Stimulated activated CD4-positive, alpha-beta T cell treated with anti-CD3 and anti-CD28 coated beads, Interleukin-12 subunit alpha, Interleukin-12 subunit beta, amount 100 ng/mL, for 48 hours (primary cell): Measurements from ENCODE around the gene KLHL29.

ENCODE experiments used
- DNase-seq, 3 donors: peaks; one replicate each; pipeline ENCODE4 v3.0.0-alpha.2; 2020; ENCODE audit warnings: low read depth in 2 of 3, low spot score in 1 of 3

KLHL29 gene

DNA sequence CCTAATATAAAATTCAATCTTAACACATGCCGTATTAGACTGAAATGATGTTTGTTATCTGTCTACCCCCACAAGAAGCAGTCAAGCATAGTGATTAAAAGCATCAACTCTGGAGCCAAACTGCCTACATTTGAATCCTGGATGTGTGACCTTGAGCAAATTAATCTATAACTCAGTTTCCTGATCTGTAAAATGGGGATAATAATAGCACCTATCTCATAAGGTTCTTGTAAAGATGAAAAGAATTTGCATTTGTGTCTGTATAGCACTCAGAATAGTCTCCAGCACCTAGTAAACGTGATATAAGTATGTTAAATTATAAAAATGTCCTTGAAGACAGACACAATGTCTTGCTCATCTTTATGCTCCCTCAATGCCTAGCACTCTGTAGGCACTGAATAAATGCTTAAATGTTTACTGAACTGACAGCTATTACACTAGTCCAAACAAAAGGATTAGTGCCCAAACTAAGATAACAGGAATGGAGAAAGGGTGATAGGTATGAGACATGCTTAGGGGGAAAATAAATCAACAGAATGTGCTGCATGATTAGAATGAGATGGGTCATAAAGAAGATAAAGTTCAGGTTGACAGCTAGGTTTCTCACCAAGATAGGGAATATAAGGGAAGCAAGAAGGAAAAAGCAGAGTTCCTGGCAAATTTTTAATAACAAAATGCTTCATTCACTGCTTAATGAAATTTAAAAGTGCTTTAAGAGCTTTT, 361.3 kb downstream of the KLHL29 start:
- DNase-seq: no peak

DNA sequence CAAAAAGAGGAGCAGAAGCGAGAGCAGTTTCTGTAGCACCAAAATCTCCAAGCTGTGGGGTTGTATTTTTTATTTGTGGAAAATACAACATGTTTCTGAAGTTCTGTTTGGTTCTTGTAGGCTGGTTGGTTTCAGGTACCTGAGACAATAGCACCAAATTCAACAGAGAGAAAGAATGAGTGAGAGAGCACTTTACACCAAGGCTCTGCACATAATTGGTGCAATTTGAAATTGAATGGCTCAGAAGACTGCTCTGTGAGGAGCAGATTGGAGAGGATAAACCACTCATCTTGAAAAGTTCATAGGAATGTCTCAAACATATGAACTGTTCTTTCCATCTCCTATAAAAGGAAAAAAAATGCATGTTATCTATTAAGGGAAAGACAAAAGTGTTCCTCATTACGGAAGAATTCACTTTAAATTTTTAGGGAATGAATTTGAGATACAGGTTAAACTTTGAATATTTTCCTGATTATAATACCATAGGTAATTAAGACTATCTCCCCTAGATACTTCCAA, 366.8 kb downstream of the KLHL29 start:
- no peak for DNase-seq

DNA sequence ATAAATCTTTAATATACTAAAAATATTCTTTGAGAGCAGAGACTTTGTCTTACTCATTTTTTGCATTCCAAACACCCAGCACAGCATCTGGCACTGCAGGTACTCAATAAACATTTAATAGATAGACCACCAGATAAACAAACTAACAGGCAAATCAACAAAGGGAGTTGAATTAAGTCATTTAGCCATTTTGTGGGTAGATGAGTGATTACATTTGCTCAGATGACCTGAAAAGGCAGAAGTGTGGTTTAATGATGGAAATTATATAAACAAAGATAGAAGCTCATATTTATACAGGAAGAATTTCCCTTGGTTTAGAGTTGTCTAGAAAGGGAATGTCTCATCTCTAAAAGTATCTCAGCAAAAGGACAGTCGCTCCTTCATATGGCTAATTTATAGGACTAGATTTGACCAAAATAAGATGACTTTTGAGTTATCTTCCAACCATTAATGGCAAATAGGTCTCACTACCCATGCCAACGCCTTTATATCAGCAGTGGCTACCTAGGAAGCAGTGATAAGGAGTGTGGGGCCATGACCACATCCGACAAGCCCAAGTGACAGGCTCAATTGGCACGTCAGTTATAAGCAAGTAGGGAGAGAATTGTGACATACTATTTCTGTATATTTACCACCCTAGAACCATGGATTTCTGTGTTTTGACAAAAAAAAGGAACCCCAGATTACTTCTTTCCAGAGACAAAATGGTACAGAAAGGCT, 368.5 kb downstream of the KLHL29 start:
- no peak for DNase-seq

GRCh38 chr2:23754970-23755369, 370.0 kb downstream of the KLHL29 start:
- DNase-seq: no peak

GRCh38 chr2:23756593-23757292, 371.8 kb downstream of the KLHL29 start:
- no peak for DNase-seq

DNA sequence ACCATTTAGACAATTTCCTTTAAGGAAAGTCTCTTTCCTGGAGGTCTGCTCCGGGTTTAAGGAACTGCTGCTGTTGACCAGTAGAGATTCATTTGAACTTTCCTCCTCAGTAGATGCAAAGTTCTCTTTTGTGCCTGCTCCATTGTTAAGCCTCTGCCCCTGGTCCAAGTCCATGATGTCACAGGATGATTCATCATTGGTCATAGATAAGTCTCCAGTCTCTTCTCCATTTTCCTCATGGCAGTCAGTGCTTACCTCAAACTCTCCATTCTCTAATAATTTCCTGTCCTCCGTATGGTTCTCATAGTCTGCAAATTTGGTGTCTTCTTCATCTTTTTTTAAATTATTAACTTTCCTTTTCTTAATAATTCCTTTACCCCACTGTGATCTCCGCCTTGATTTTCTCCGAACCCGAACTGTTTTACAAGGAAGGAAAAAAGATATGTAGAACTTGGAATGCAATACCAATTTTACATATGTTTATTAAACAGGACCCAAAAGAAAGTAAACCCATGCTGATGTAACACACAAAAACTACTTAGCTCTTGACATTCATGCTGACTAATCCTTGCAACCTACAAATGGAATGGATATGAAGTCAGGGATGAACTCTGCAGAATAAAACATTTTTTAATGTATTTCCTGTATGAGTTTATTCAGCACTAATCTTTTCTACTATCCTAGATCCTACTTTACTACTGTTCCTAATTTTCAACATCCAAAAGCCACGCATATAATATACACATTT, 372.9 kb downstream of the KLHL29 start:
- DNase-seq: no peak
